Measurements from ENCODE around the gene CHD1L. TPM values are rescaled to one million over a fixed set of nuclear protein-coding genes. Genes with fewer than 3 reads are reported as not detected.

The CHD1L gene
- total and polyA plus RNA-seq, 2 donors (not counting 3 experiments of a cell fraction or from before 2014, with no cell fraction given): 12.3 to 33.8 TPM

DNA sequence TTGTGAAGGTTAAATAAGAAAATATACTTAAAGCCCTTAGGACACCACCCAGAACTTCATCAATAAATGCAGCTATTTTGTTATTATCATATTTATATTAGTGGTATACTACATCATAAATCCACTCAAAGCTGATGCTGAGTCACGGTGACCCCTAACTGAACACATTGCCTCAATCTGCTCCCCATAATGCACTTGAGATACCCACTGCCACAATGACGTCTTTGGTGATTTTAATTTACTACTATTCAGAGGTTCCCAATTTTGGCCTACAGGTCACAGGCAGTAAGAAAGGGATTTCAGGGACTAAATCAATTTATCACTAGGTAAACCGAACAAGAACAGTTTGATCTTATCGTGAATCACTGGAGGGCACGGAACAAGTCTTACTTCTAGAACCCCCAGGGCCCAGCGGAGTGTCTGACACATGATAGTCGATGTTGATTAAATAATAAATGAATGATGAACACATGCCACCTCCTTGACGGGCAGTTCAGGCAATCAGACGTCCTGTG is 493 bp upstream of the CHD1L start:
- peaks cover 2 to 3% of the 10 kb centered on the region in 2 experiments for H3K27me3 ChIP-seq (ENCODE audit: control insufficient read depth in 2 of 2, insufficient read depth in 2 of 2, low read length in 2 of 2)
- peak overlapping the region; percentile 33 for H3K4me2 ChIP-seq (ENCODE audit: insufficient read depth, low read length)
- H3K4me1 ChIP-seq (ENCODE audit: control insufficient read depth, extremely low read depth, insufficient read depth, low read length): peaks cover 7% of the 10 kb centered on the region
- TSS peak; percentile 48 for BruUV-seq (replicated peaks)
- dilution Hi-C loops (cut with MboI; ENCODE audit: extremely low pct_ligation_motif_present, low sequenced_read_pairs) (no loop called here), intact Hi-C loops (cut with micrococcal nuclease) (loop anchor here (1.0 to 2.0 kb wide), 5 partner anchors 17 to 157 kb away; partner anchors contain the start of genes FMO5 and PRKAB2)
- H3K4me3 ChIP-seq (replicated peaks in 1 of 3; ENCODE audit: insufficient read depth in 1 of 3, low read depth in 1 of 3, low read length in 3 of 3): peak overlapping the region in 2 of 3 experiments; percentile 0 to 97
- ChIA-PET CTCF (interaction anchor here (0.6 to 3.4 kb wide), 20 partner anchors 9 to 299 kb away, joined by 3 to 63 read pairs (median 4); partner anchors contain the start of genes BCL9, FMO5 and PRKAB2), POLR2A (interaction anchor here (1.0 kb wide), 1 partner anchor 69 kb away, joined by 4 read pairs; no protein-coding TSS in a partner anchor)
- no peak overlapping the region for H3K27ac ChIP-seq (ENCODE audit: insufficient read depth, low read depth, low read length)
- no peaks in the 10 kb centered on the region for H3K9me3 ChIP-seq (replicated peaks; ENCODE audit: control insufficient read depth, insufficient read depth, low read length)
- H3K36me3 ChIP-seq (ENCODE audit: control insufficient read depth in 2 of 2, extremely low read depth in 1 of 2, insufficient read depth in 2 of 2, low read length in 2 of 2): no peaks in the 10 kb centered on the region
- FAIRE-seq (no peak), DNase-seq (ENCODE audit: low read depth, low spot score) (no peak)
- no peak for TF ChIP-seq POLR2AphosphoS5 (IDR thresholded peaks at IDR 0.05; ENCODE audit: insufficient read depth, low read depth, low read length)
- TF ChIP-seq EZH2 (IDR thresholded peaks at IDR 0.05; ENCODE audit: borderline replicate concordance, low read depth, low read length, severe bottlenecking): no peak
- peak; percentile 41 for TF ChIP-seq GATA2 (IDR thresholded peaks at IDR 0.05; ENCODE audit: insufficient read depth, insufficient read length, low read depth, low read length)
- no peak overlapping the region for H3K9ac ChIP-seq (replicated peaks; ENCODE audit: extremely low read depth, insufficient read depth, low read length)
- H3K79me2 ChIP-seq (ENCODE audit: control insufficient read depth, insufficient read depth, low read length): peaks cover 39% of the 10 kb centered on the region
- no peaks in the 10 kb centered on the region for H4K20me1 ChIP-seq (replicated peaks; ENCODE audit: control insufficient read depth, extremely low read depth, insufficient read depth, low read length)
- no peaks in the 10 kb centered on the region for H3K9me1 ChIP-seq (replicated peaks; ENCODE audit: control insufficient read depth, extremely low read depth, insufficient read depth, low read length)
- peak overlapping the region; percentile 49 for H2AFZ ChIP-seq (ENCODE audit: low read depth, low read length)

DNA sequence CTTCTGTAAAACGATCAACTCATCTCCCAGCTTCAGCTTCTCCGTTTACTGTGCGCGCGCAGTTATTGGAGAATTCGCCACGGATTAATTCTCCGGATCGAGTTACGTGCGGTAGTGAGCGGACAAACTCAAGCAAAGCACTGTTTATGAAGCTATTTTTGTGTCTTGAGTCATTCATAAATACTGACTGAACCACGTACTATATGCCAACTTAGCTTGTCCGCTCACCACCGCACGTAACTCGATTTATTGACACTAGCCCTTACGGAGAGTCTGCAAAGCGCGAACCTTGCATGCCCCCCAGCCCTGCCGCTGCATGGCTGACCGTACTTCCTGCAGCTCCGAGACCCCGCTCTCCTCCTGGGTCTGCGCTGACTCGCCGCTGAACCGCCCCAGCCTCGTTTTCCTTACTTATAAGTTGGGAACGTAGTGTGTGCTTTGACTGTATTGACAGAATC is 773 bp downstream of the CHD1L start:
- FAIRE-seq (no peak), DNase-seq (ENCODE audit: low read depth, low spot score) (peak; percentile 70)
- peak overlapping the region; percentile 87 for H2AFZ ChIP-seq (ENCODE audit: low read depth, low read length)
- H4K20me1 ChIP-seq (replicated peaks; ENCODE audit: control insufficient read depth, extremely low read depth, insufficient read depth, low read length): no peaks in the 10 kb centered on the region
- H3K4me3 ChIP-seq (replicated peaks in 1 of 3; ENCODE audit: insufficient read depth in 1 of 3, low read depth in 1 of 3, low read length in 3 of 3): peak overlapping the region; percentile 50 to 97 (median 90)
- no TSS peak for BruUV-seq (replicated peaks)
- intact Hi-C loops (cut with micrococcal nuclease) (loop anchor here (2.0 kb wide), 2 partner anchors 30 to 158 kb away; no protein-coding TSS in a partner anchor), dilution Hi-C loops (cut with MboI; ENCODE audit: extremely low pct_ligation_motif_present, low sequenced_read_pairs) (no loop called here)
- peak overlapping the region; percentile 83 for H3K4me2 ChIP-seq (ENCODE audit: insufficient read depth, low read length)
- no peaks in the 10 kb centered on the region for H3K9me3 ChIP-seq (replicated peaks; ENCODE audit: control insufficient read depth, insufficient read depth, low read length)
- no peaks in the 10 kb centered on the region for H3K36me3 ChIP-seq (ENCODE audit: control insufficient read depth in 2 of 2, extremely low read depth in 1 of 2, insufficient read depth in 2 of 2, low read length in 2 of 2)
- peaks cover 7% of the 10 kb centered on the region for H3K4me1 ChIP-seq (ENCODE audit: control insufficient read depth, extremely low read depth, insufficient read depth, low read length)
- H3K27ac ChIP-seq (ENCODE audit: insufficient read depth, low read depth, low read length): peak overlapping the region; percentile 50
- peaks cover 0 to 2% of the 10 kb centered on the region in 2 experiments for H3K27me3 ChIP-seq (ENCODE audit: control insufficient read depth in 2 of 2, insufficient read depth in 2 of 2, low read length in 2 of 2)
- H3K9ac ChIP-seq (replicated peaks; ENCODE audit: extremely low read depth, insufficient read depth, low read length): peak overlapping the region; percentile 72
- H3K79me2 ChIP-seq (ENCODE audit: control insufficient read depth, insufficient read depth, low read length): peaks cover 51% of the 10 kb centered on the region
- no peak for TF ChIP-seq POLR2AphosphoS5 (IDR thresholded peaks at IDR 0.05; ENCODE audit: insufficient read depth, low read depth, low read length)
- TF ChIP-seq, protein P1, sequence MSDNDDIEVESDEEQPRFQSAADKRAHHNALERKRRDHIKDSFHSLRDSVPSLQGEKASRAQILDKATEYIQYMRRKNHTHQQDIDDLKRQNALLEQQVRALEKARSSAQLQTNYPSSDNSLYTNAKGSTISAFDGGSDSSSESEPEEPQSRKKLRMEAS (IDR thresholded peaks at IDR 0.05; ENCODE audit: insufficient read depth, insufficient read length): no peak
- TF ChIP-seq MYC (IDR thresholded peaks at IDR 0.05; ENCODE audit: low read depth, low read length): no peak
- no peak for TF ChIP-seq EZH2 (IDR thresholded peaks at IDR 0.05; ENCODE audit: borderline replicate concordance, low read depth, low read length, severe bottlenecking)
- TF ChIP-seq, protein P2, sequence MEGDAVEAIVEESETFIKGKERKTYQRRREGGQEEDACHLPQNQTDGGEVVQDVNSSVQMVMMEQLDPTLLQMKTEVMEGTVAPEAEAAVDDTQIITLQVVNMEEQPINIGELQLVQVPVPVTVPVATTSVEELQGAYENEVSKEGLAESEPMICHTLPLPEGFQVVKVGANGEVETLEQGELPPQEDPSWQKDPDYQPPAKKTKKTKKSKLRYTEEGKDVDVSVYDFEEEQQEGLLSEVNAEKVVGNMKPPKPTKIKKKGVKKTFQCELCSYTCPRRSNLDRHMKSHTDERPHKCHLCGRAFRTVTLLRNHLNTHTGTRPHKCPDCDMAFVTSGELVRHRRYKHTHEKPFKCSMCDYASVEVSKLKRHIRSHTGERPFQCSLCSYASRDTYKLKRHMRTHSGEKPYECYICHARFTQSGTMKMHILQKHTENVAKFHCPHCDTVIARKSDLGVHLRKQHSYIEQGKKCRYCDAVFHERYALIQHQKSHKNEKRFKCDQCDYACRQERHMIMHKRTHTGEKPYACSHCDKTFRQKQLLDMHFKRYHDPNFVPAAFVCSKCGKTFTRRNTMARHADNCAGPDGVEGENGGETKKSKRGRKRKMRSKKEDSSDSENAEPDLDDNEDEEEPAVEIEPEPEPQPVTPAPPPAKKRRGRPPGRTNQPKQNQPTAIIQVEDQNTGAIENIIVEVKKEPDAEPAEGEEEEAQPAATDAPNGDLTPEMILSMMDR (IDR thresholded peaks at IDR 0.05; ENCODE audit: extremely low read depth in 1 of 2, insufficient read depth in 1 of 2, low read depth in 1 of 2, low read length in 2 of 2): no peak
- TF ChIP-seq GATA2 (IDR thresholded peaks at IDR 0.05; ENCODE audit: insufficient read depth, insufficient read length, low read depth, low read length): no peak
- TF ChIP-seq FOS (IDR thresholded peaks at IDR 0.05; ENCODE audit: borderline replicate concordance, insufficient read depth, low read length): no peak
- no peak for TF ChIP-seq POLR2A (IDR thresholded peaks at IDR 0.05; ENCODE audit: low read depth, low read length)
- no peak for TF ChIP-seq JUN (IDR thresholded peaks at IDR 0.05; ENCODE audit: borderline replicate concordance, insufficient read depth, insufficient read length, low read depth)
- H3K9me1 ChIP-seq (replicated peaks; ENCODE audit: control insufficient read depth, extremely low read depth, insufficient read depth, low read length): no peaks in the 10 kb centered on the region
- POLR2A ChIA-PET: no interaction called here
- CTCF ChIA-PET: interaction anchor here (0.7 to 3.4 kb wide), 14 partner anchors 10 to 147 kb away, joined by 3 to 63 read pairs (median 4); partner anchors contain the start of genes FMO5 and PRKAB2

Measured in endothelial cell of umbilical vein (primary cell).